HFF-Myc (cell line): ENCODE measurements around the gene PPM1L.
"Not testable (repeated sequence)": the region's sequence is repeated elsewhere in the genome, so short reads cannot be mapped to it uniquely, and the experiment has no call there.

Experiments
- DNase-seq: peaks from one replicate; pipeline ENCODE4 v3.0.0-alpha.2; 2011; ENCODE audit warnings: low read depth; ENCODE audit errors: extremely low read depth
- H3K4me3 ChIP-seq: replicated peaks from 2 replicates; pipeline ENCODE4 v1.5.1; 2011; ENCODE audit warnings: low read depth, mild to moderate bottlenecking, control low read depth, low read length
- TF ChIP-seq, protein P1 (sequence below): IDR thresholded peaks from 2 replicates; pipeline ENCODE4 v1.5.1; 2012; ENCODE audit warnings: mild to moderate bottlenecking, low read depth, low read length, control low read depth; ENCODE audit errors: missing control alignments

Gene PPM1L

DNA sequence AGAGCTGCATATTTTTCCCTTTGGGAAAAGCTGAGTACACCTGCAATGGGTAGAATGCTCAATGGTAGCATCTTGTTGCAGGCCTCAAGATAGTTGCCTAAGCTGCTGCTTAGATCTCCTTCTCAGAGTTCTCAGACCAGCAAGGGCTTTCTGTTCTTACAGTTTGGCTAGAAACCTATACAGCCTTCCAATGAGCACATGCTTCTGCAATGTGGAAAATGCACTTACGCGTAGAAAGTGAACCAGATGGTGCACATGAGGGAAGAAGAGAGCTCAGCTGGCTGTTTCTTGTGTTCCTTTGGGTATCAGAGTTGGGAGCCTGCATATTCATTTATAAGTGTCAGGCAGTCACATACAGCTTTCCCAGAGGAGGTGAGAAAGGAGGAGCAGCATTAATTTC, 212.7 kb downstream of the PPM1L start:
- peak; percentile 25 for DNase-seq
- TF ChIP-seq, protein P1, sequence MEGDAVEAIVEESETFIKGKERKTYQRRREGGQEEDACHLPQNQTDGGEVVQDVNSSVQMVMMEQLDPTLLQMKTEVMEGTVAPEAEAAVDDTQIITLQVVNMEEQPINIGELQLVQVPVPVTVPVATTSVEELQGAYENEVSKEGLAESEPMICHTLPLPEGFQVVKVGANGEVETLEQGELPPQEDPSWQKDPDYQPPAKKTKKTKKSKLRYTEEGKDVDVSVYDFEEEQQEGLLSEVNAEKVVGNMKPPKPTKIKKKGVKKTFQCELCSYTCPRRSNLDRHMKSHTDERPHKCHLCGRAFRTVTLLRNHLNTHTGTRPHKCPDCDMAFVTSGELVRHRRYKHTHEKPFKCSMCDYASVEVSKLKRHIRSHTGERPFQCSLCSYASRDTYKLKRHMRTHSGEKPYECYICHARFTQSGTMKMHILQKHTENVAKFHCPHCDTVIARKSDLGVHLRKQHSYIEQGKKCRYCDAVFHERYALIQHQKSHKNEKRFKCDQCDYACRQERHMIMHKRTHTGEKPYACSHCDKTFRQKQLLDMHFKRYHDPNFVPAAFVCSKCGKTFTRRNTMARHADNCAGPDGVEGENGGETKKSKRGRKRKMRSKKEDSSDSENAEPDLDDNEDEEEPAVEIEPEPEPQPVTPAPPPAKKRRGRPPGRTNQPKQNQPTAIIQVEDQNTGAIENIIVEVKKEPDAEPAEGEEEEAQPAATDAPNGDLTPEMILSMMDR: no peak
- no peak overlapping the region for H3K4me3 ChIP-seq

- TF ChIP-seq, protein P1: no peak
- no peak for DNase-seq
- H3K4me3 ChIP-seq: no peak overlapping the region
Measured at GRCh38 chr3:160973067-160973809, 217.2 kb downstream of the PPM1L start.

DNA sequence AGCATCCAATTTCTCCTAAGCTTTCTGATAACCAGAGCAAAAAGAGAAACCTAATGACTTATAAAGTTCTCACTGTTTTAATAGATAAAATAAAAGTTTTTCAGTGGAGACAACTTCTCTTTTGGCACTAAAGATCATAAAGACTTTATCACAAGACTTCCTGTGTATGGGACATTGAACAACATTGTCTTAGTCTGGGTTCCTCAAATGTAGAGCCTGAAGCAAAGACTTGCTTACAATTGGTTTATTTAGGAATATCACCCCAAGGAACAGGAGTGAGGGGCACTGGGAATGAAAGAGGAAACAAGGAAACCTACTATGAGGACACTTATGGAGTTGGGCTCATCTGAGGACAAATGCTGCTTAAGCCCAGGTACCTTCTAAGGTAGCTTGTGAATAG, 221.7 kb downstream of the PPM1L start:
- no peak overlapping the region for H3K4me3 ChIP-seq
- no peak for DNase-seq
- TF ChIP-seq, protein P1: no peak

DNA sequence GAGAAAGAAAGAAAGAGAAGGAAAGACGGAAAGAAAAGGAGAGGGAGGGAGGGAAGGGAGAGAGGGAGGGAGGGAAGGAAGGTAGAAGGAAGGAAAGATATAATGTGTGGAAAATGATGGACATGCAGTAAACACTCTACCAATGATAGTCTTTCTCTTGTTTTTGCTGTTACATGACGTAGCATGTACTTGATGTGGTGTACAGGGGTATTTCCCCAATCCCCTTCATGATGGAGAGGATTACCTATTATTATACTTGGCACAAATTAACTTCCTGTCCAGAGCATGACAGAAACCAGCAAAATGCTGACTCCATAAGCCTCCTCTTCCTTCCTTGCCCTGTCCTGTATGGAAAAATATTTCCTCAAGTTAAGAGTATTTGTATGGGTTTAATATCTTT, 224.7 kb downstream of the PPM1L start:
- TF ChIP-seq, protein P1: no peak
- DNase-seq: no peak
- no peak overlapping the region for H3K4me3 ChIP-seq

- no peak for DNase-seq
- H3K4me3 ChIP-seq: no peak overlapping the region
- TF ChIP-seq, protein P1: no peak
Measured at GRCh38 chr3:160981217-160981938, 225.3 kb downstream of the PPM1L start.

DNA sequence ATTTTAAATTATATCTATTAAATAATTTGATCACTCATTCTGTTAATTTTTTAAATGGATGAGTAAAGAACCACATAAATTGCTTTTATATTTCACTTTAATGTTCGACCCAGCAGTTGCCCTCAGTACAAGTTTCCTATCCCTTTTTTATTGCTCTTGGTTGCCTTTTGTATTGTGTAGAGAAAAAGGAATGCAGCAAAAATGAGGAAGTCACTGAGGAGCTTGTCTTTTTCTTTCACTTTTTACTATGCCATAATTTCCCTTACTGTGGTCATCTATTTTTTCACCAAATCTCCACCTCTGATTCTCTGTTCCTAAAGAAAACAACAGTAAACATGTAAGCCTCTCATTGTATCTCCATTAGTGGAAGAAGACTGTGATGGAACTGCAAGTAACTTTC, 226.5 kb downstream of the PPM1L start:
- TF ChIP-seq, protein P1: no peak
- no peak for DNase-seq

GRCh38 chr3:160983900-160984299, 227.9 kb downstream of the PPM1L start:
- not testable (repeated sequence) for DNase-seq

More for the DNA sequence above, 226.5 kb downstream of the PPM1L start:
- no peak overlapping the region for H3K4me3 ChIP-seq

More at GRCh38 chr3:160983900-160984299, 227.9 kb downstream of the PPM1L start:
- H3K4me3 ChIP-seq: not testable (repeated sequence)
